IMR-90 (cell line): ENCODE results near the gene DDX59. TPM values are rescaled to one million over a fixed set of nuclear protein-coding genes. Genes with fewer than 3 reads are reported as not detected.

ENCODE experiments used
- ATAC-seq: fragments of 200-7000 bp; cut with Tn5 transposase; 2 replicates; pipeline ENCODE4 v1.9.1; 2020; ENCODE audit warnings: low read depth, mild to moderate bottlenecking, moderate library complexity
- BruUV-seq: library from RNA; stranded (reverse); fragments of 400-500 nt; replicated peaks from 2 replicates; lab custom pipeline; 2021; lab: Mats Ljungman, UMichigan
- CTCF ChIA-PET: fragments of 300-600 bp; formaldehyde crosslinking; extraction: SDS; loops from one replicate; lab custom pipeline; 2021; ENCODE audit warnings: antibody characterized with exemption; lab: Yijun Ruan, JAX
- POLR2A ChIA-PET: fragments of 300-600 bp; sonication (Branson Sonifier 250); formaldehyde crosslinking; loops from one replicate; lab custom pipeline; 2022; ENCODE audit warnings: antibody characterized with exemption; ENCODE audit not compliant: unreplicated experiment; lab: Charles Lee
- DNase-seq: peaks from one replicate; pipeline ENCODE4 v3.0.0; 2013
- H2AFZ ChIP-seq: replicated peaks from 2 replicates; pipeline ENCODE3; 2013; ENCODE audit warnings: low read length, mild to moderate bottlenecking; ENCODE audit not compliant: poor library complexity
- H2AK5ac ChIP-seq: 2 replicates; pipeline ENCODE4 v1.6.1; 2013; ENCODE audit warnings: low read depth, low read length, inconsistent platforms
- H2AK9ac ChIP-seq: replicated peaks from 2 replicates; pipeline ENCODE3; 2013; ENCODE audit warnings: mild to moderate bottlenecking, low read depth, low read length, moderate library complexity; ENCODE audit not compliant: poor library complexity
- H2BK120ac ChIP-seq: 2 replicates; pipeline ENCODE4 v1.6.1; 2013; ENCODE audit warnings: low read depth, low read length, inconsistent platforms
- H2BK15ac ChIP-seq: 3 replicates; pipeline ENCODE4 v1.6.1; 2013; ENCODE audit warnings: low read depth, low read length, inconsistent platforms
- H2BK20ac ChIP-seq: 2 replicates; pipeline ENCODE4 v1.6.1; 2013; ENCODE audit warnings: low read depth, mild to moderate bottlenecking, inconsistent platforms, low read length, moderate library complexity
- H2BK5ac ChIP-seq: 2 replicates; pipeline ENCODE4 v1.6.1; 2013; ENCODE audit warnings: mild to moderate bottlenecking, low read depth, low read length, inconsistent platforms; ENCODE audit not compliant: poor library complexity, severe bottlenecking
- H3K14ac ChIP-seq: replicated peaks from 2 replicates; pipeline ENCODE4 v1.6.1; 2013; ENCODE audit warnings: low read depth, low read length, inconsistent platforms
- H3K18ac ChIP-seq: 2 replicates; pipeline ENCODE4 v1.6.1; 2013; ENCODE audit warnings: low read depth, low read length, control low read depth
- H3K23ac ChIP-seq: 2 replicates; pipeline ENCODE4 v1.6.1; 2013; ENCODE audit warnings: low read depth, low read length, inconsistent platforms
- H3K27ac ChIP-seq: 2 replicates; pipeline ENCODE4 v1.5.1; 2013; ENCODE audit warnings: mild to moderate bottlenecking, control low read depth, low read length; ENCODE audit not compliant: insufficient read depth
- H3K27me3 ChIP-seq: 2 replicates; pipeline ENCODE4 v1.6.1; 2013; ENCODE audit warnings: low read length; ENCODE audit not compliant: control insufficient read depth, insufficient read depth
- H3K36me3 ChIP-seq: 2 replicates; pipeline ENCODE4 v1.6.1; 2013; ENCODE audit warnings: low read length, mixed read lengths; ENCODE audit not compliant: control insufficient read depth, insufficient read depth
- H3K4ac ChIP-seq: 2 replicates; pipeline ENCODE4 v1.6.1; 2013; ENCODE audit warnings: low read depth, low read length, inconsistent platforms
- H3K4me1 ChIP-seq: 2 replicates; pipeline ENCODE4 v1.6.1; 2013; ENCODE audit warnings: low read length, mixed read lengths; ENCODE audit not compliant: control insufficient read depth, insufficient read depth
- H3K4me2 ChIP-seq: 2 replicates; pipeline ENCODE4 v1.6.1; 2013; ENCODE audit warnings: low read depth, mild to moderate bottlenecking, control low read depth, low read length, moderate library complexity
- H3K4me3 ChIP-seq: 2 replicates; pipeline ENCODE4 v1.5.1; 2013; ENCODE audit warnings: low read depth, mild to moderate bottlenecking, control low read depth, low read length, moderate library complexity; ENCODE audit not compliant: insufficient read depth
- H3K56ac ChIP-seq: 2 replicates; pipeline ENCODE4 v1.6.1; 2013; ENCODE audit warnings: low read length, inconsistent platforms; ENCODE audit not compliant: insufficient read depth; ENCODE audit errors: extremely low read depth
- H3K79me1 ChIP-seq, 2 experiments: 2 replicates each; pipeline ENCODE4 v1.6.1; 2013; ENCODE audit warnings: low read length in 2 of 2, inconsistent platforms in 1 of 2, low read depth in 1 of 2
- H3K9ac ChIP-seq: 2 replicates; pipeline ENCODE4 v1.6.1; 2013; ENCODE audit warnings: low read depth, low read length, control low read depth
- H3K9me1 ChIP-seq: 2 replicates; pipeline ENCODE4 v1.6.1; 2013; ENCODE audit warnings: low read length, inconsistent platforms; ENCODE audit not compliant: insufficient read depth
- H3K9me3 ChIP-seq: 2 replicates; pipeline ENCODE4 v1.6.1; 2013; ENCODE audit warnings: low read length; ENCODE audit not compliant: control insufficient read depth, insufficient read depth
- H4K20me1 ChIP-seq: 2 replicates; pipeline ENCODE4 v1.6.1; 2013; ENCODE audit warnings: low read length, inconsistent platforms; ENCODE audit not compliant: insufficient read depth
- H4K5ac ChIP-seq: 2 replicates; pipeline ENCODE4 v1.6.1; 2013; ENCODE audit warnings: mild to moderate bottlenecking, low read depth, low read length, control low read depth
- H4K8ac ChIP-seq, 2 experiments: 2 replicates each; pipeline ENCODE4 v1.6.1; 2013; ENCODE audit warnings: low read depth in 2 of 2, low read length in 2 of 2, control low read depth in 1 of 2, inconsistent platforms in 1 of 2
- H4K91ac ChIP-seq: 2 replicates; pipeline ENCODE4 v1.6.1; 2013; ENCODE audit warnings: low read depth, low read length, inconsistent platforms; ENCODE audit not compliant: insufficient read depth
- BHLHE40 ChIP-seq: fragments of 150-350 bp; IDR thresholded peaks from 2 replicates; pipeline ENCODE4 v1.6.1; 2016; ENCODE audit warnings: mild to moderate bottlenecking, low read depth, low read length
- CHD1 ChIP-seq: IDR thresholded peaks from 2 replicates; pipeline ENCODE4 v1.6.1; 2012; ENCODE audit warnings: low read depth, low read length, improper control_type of control experiment
- CTCF ChIP-seq: conservative IDR thresholded peaks from 2 replicates; pipeline ENCODE4 v1.5.1; 2012; ENCODE audit warnings: mild to moderate bottlenecking, low read depth, low read length, improper control_type of control experiment
- ELK1 ChIP-seq: fragments of 150-350 bp; IDR thresholded peaks from 2 replicates; pipeline ENCODE4 v1.6.1; 2016; ENCODE audit warnings: low read depth, mild to moderate bottlenecking, low read length, moderate library complexity, borderline replicate concordance
- FOS ChIP-seq: fragments of 150-350 bp; IDR thresholded peaks from 2 replicates; pipeline ENCODE4 v1.6.1; 2016; ENCODE audit warnings: low read depth, low read length
- MAFK ChIP-seq: IDR thresholded peaks from 2 replicates; pipeline ENCODE4 v1.6.1; 2012; ENCODE audit warnings: low read depth, low read length, improper control_type of control experiment
- MXI1 ChIP-seq: IDR thresholded peaks from 2 replicates; pipeline ENCODE4 v1.6.1; 2012; ENCODE audit warnings: low read depth, mild to moderate bottlenecking, low read length, moderate library complexity, borderline replicate concordance
- POLR2A ChIP-seq: IDR thresholded peaks from 2 replicates; pipeline ENCODE4 v1.6.1; 2012; ENCODE audit warnings: mild to moderate bottlenecking, low read depth, low read length
- RAD21 ChIP-seq: IDR thresholded peaks from 2 replicates; pipeline ENCODE4 v1.6.1; 2012; ENCODE audit warnings: low read length, improper control_type of control experiment
- RCOR1 ChIP-seq: IDR thresholded peaks from 2 replicates; pipeline ENCODE4 v1.6.1; 2012; ENCODE audit warnings: mild to moderate bottlenecking, low read length, improper control_type of control experiment; ENCODE audit not compliant: insufficient replicate concordance
- RFX5 ChIP-seq: IDR thresholded peaks from 2 replicates; pipeline ENCODE4 v1.8.0; 2012; ENCODE audit warnings: low read depth, mild to moderate bottlenecking, low read length, moderate library complexity
- SMC3 ChIP-seq: fragments of 150-350 bp; IDR thresholded peaks from 2 replicates; pipeline ENCODE4 v1.6.1; 2016; ENCODE audit warnings: low read depth, mild to moderate bottlenecking, antibody characterized with exemption, low read length, moderate library complexity
- WGBS, 2 experiments: methylation state at CpG; one replicate each; pipeline versions ENCODE4 v1.1.5 to v1.1.7; 2013; ENCODE audit warnings: missing lambda C conversion rate in 2 of 2; ENCODE audit not compliant: insufficient read length in 1 of 2; ENCODE audit errors: extremely low coverage in 2 of 2; 5-methylcytosine and 5-hydroxymethylcytosine counted together
- dilution Hi-C: fragments of 300-500 bp; cut with HindIII; formaldehyde crosslinking; loops from one replicate; pipeline ENCODE4 v1.14.3; 2018; ENCODE audit warnings: low sequenced_read_pairs; ENCODE audit not compliant: unreplicated experiment
- in situ Hi-C: fragments of 300-500 bp; cut with MboI; formaldehyde crosslinking; loops from 3 replicates; pipeline ENCODE4 v1.14.3; 2019; ENCODE audit warnings: low sequenced_read_pairs, inconsistent platforms, mixed read lengths
- intact Hi-C: fragments of 100-400 bp; cut with micrococcal nuclease; formaldehyde crosslinking; loops from 2 replicates; pipeline ENCODE4 v1.10.0; 2022
- polyA plus RNA-seq, 3 experiments: library from polyadenylated mRNA; depleted of rRNA; stranded (reverse); fragments of >200 nt; gene quantifications; 2 replicates each; pipeline ENCODE4 v1.2.3, GENCODE V29; 2012; ENCODE audit warnings: low replicate concordance in 1 of 3
- total RNA-seq: library from RNA; depleted of rRNA; stranded (reverse); fragments of >200 nt; gene quantifications from 2 replicates; pipeline ENCODE4 v1.2.3, GENCODE V29; 2012

DDX59 gene
- total and polyA plus RNA-seq, 2 of the 4 experiments (the other 2 are of a cell fraction) = 8.6 to 9.1 TPM

GRCh38 chr1:200710166-200710565, 40.5 kb upstream of the DDX59 start:
- no peaks in the 10 kb centered on the region for H3K9me3 ChIP-seq
- peaks cover 3% of the 10 kb centered on the region; the same call in 1 of the 2 replicates for H3K9me1 ChIP-seq
- no peaks in the 10 kb centered on the region for H3K4me1 ChIP-seq
- H3K79me1 ChIP-seq = no peaks in the 10 kb centered on the region
- H2BK15ac ChIP-seq = no peak overlapping the region
- POLR2A ChIA-PET = no interaction called here
- no peaks in the 10 kb centered on the region for H4K20me1 ChIP-seq
- DNase-seq (no peak), ATAC-seq (no peak)
- no peak overlapping the region for H3K27ac ChIP-seq
- no TSS peak for BruUV-seq
- H2BK120ac ChIP-seq = no peak overlapping the region
- H2AFZ ChIP-seq = no peak overlapping the region
- intact Hi-C loops = no loop called here
- H3K18ac ChIP-seq = no peak overlapping the region
- H3K9ac ChIP-seq = no peak overlapping the region
- no peak overlapping the region for H4K8ac ChIP-seq
- no peak overlapping the region for H4K5ac ChIP-seq
- H3K4me2 ChIP-seq = no peak overlapping the region
- WGBS, 2 experiments = 100% methylated on average over 1 of the region's 2 CpGs; no CpG with 5 or more reads in 1 of the 2 experiments
- H2BK20ac ChIP-seq = no peak overlapping the region
- no peak overlapping the region for H2BK5ac ChIP-seq
- TF ChIP-seq MXI1 (no peak), CTCF (no peak), RCOR1 (no peak), BHLHE40 (no peak), MAFK (no peak), ELK1 (no peak), POLR2A (no peak), CHD1 (no peak), FOS (no peak), SMC3 (no peak), RAD21 (no peak), RFX5 (no peak)
- H4K91ac ChIP-seq = no peak overlapping the region
- no peak overlapping the region for H3K23ac ChIP-seq
- H3K4ac ChIP-seq = no peak overlapping the region
- dilution Hi-C loops = no loop called here
- no peaks in the 10 kb centered on the region for H3K36me3 ChIP-seq
- H2AK9ac ChIP-seq = no peak overlapping the region
- in situ Hi-C loops = no loop called here
- H3K56ac ChIP-seq = no peak overlapping the region
- H3K27me3 ChIP-seq = no peaks in the 10 kb centered on the region
- no peak overlapping the region; the same call in 1 of the 2 replicates for H2AK5ac ChIP-seq
- H3K4me3 ChIP-seq = no peak overlapping the region
- no peak overlapping the region for H3K14ac ChIP-seq
- CTCF ChIA-PET = no interaction called here
